Spinal cord (tissue), 10 donors: ENCODE results near the gene POC1B. TPM values are rescaled to one million over a fixed set of nuclear protein-coding genes. Genes with fewer than 3 reads are reported as not detected.

Source experiments
- DNase-seq, 6 donors: peaks; one replicate each; pipeline versions ENCODE4 v3.0.0 to v3.0.0-alpha.2; 2013 to 2015; ENCODE audit warnings: low spot score in 6 of 6, low read depth in 4 of 6
- H3K27ac ChIP-seq: one replicate; pipeline ENCODE4 v1.5.1; 2013; ENCODE audit warnings: low read depth, low read length, control low read depth
- H3K27me3 ChIP-seq: one replicate; pipeline ENCODE4 v1.6.1; 2013; ENCODE audit warnings: low read length; ENCODE audit not compliant: control insufficient read depth, insufficient read depth
- H3K36me3 ChIP-seq: one replicate; pipeline ENCODE4 v1.6.1; 2013; ENCODE audit warnings: low read length; ENCODE audit not compliant: control insufficient read depth, insufficient read depth
- H3K4me1 ChIP-seq: one replicate; pipeline ENCODE4 v1.6.1; 2013; ENCODE audit warnings: low read length; ENCODE audit not compliant: control insufficient read depth, insufficient read depth
- H3K4me3 ChIP-seq: one replicate; pipeline ENCODE4 v1.5.1; 2013; ENCODE audit warnings: low read depth, low read length, control low read depth
- H3K9me3 ChIP-seq: one replicate; pipeline ENCODE4 v1.6.1; 2013; ENCODE audit warnings: low read length; ENCODE audit not compliant: control insufficient read depth, insufficient read depth
- whole genome bisulfite sequencing: methylation state at CpG from one replicate; pipeline ENCODE4 v1.1.5; 2013; ENCODE audit warnings: missing lambda C conversion rate; ENCODE audit not compliant: insufficient coverage; 5-methylcytosine and 5-hydroxymethylcytosine counted together
- polyA plus RNA-seq, 2 donors: library from polyadenylated mRNA; unstranded; fragments of 120-200 nt; gene quantifications; one replicate each; pipeline ENCODE4 v1.2.1, GENCODE V29; 2013; ENCODE audit not compliant: insufficient read length in 2 of 2
- total RNA-seq, 2 donors: library from RNA; depleted of rRNA in 1 of 2; stranded (reverse); fragments of 120-200 nt in 1 of 2; fragments of >200 nt in 1 of 2; gene quantifications; one replicate each; pipeline versions ENCODE4 v1.2.3 to v1.2.4, GENCODE V29; 2013 to 2014
- donor health status: healthy.

The POC1B gene
- total and polyA plus RNA-seq, 4 donors, result 11.7 to 56.4 (median 21.5) TPM

DNA sequence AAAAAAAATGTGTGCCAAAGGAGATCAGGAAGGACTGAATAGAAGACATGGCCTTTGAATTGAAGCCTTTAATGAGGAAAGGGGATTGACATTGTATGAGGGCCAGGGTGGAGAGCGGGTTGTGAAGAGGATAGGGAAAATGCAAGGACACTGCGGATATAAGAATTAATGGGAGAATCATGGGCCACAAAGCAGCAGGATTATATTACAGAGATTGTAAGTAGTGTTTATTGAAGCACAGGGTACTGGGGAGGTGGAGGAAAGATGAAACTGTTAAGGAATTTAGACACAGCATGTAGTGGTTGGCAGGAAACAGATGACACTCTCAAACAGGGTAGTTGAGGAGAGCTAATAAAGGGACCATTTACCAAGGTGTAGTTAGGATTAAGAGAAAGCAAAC, 16.4 kb upstream of the POC1B start:
- Histone ChIP-seq H3K4me3 (no peak overlapping the region), H3K36me3 (no peaks in the 10 kb centered on the region), H3K27ac (no peak overlapping the region), H3K27me3 (no peaks in the 10 kb centered on the region), H3K4me1 (peaks cover 3% of the 10 kb centered on the region), H3K9me3 (no peaks in the 10 kb centered on the region)
- no peak for DNase-seq
- WGBS, result 89% methylated on average over 2 of the region's 2 CpGs

GRCh38 chr12:89540586-89540985, 14.7 kb upstream of the POC1B start:
- Histone ChIP-seq H3K9me3 (no peaks in the 10 kb centered on the region), H3K4me3 (no peak overlapping the region), H3K27me3 (no peaks in the 10 kb centered on the region), H3K36me3 (no peaks in the 10 kb centered on the region), H3K27ac (no peak overlapping the region), H3K4me1 (peaks cover 3% of the 10 kb centered on the region)
- 62% methylated on average over 2 of the region's 3 CpGs for WGBS
- DNase-seq, result no peak

- H3K9me3 ChIP-seq, result no peaks in the 10 kb centered on the region
- WGBS, result no CpG with 5 or more reads among the region's 5 CpGs
These were observed 13.8 kb upstream of the POC1B start for GRCh38 chr12:89539426-89540223.

GRCh38 chr12:89538897-89539296, 13.1 kb upstream of the POC1B start:
- WGBS, result 96% methylated on average over 2 of the region's 4 CpGs
- no peak for DNase-seq
- no peaks in the 10 kb centered on the region for H3K36me3 ChIP-seq
- no peak overlapping the region for H3K27ac ChIP-seq
- H3K9me3 ChIP-seq, result no peaks in the 10 kb centered on the region
- no peaks in the 10 kb centered on the region for H3K4me1 ChIP-seq
- no peak overlapping the region for H3K4me3 ChIP-seq
- no peaks in the 10 kb centered on the region for H3K27me3 ChIP-seq

More at GRCh38 chr12:89539426-89540223, 13.8 kb upstream of the POC1B start:
- H3K4me1 ChIP-seq, result no peaks in the 10 kb centered on the region
- no peaks in the 10 kb centered on the region for H3K27me3 ChIP-seq
- H3K36me3 ChIP-seq, result no peaks in the 10 kb centered on the region
- no peak for DNase-seq
- no peak overlapping the region for H3K27ac ChIP-seq
- H3K4me3 ChIP-seq, result no peak overlapping the region

GRCh38 chr12:89537389-89537788, 11.5 kb upstream of the POC1B start:
- Histone ChIP-seq H3K4me1 (no peaks in the 10 kb centered on the region), H3K4me3 (no peak overlapping the region), H3K27me3 (no peaks in the 10 kb centered on the region), H3K9me3 (no peaks in the 10 kb centered on the region), H3K27ac (no peak overlapping the region), H3K36me3 (no peaks in the 10 kb centered on the region)
- WGBS, result 100% methylated on average over 2 of the region's 3 CpGs
- no peak for DNase-seq

- Histone ChIP-seq H3K27me3 (no peaks in the 10 kb centered on the region), H3K4me3 (no peak overlapping the region), H3K27ac (no peak overlapping the region), H3K4me1 (peaks cover 1% of the 10 kb centered on the region), H3K9me3 (no peaks in the 10 kb centered on the region), H3K36me3 (no peaks in the 10 kb centered on the region)
- WGBS, result no CpG with 5 or more reads among the region's 1 CpG
- DNase-seq, result peak in 4 of 6 donors; percentile 31 to 89 (median 59)
These were observed 3.9 kb upstream of the POC1B start for GRCh38 chr12:89529738-89530137.

DNA sequence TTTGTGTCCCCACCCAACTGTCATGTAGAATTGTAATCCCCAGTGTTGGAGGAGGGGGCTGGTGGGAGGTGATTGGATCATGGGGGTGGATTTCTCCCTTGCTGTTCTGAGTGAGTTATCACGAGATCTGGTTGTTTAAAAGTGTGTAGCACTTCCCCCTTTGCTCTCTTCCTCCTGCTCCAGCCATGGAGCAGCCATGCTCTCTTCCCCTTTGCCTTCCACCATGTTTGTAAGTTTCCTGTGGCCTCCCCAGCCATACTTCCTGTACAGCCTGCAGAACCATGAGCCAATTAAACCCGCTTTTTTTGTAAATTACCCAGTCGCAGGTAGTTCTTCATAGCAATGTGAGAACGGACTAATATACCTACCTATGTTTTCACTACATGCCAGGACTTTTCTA, 2.6 kb upstream of the POC1B start:
- no peak overlapping the region for H3K27ac ChIP-seq
- H3K36me3 ChIP-seq, result peaks cover under 1% of the 10 kb centered on the region
- DNase-seq, result no peak
- H3K4me1 ChIP-seq, result peaks cover 14% of the 10 kb centered on the region
- no peaks in the 10 kb centered on the region for H3K9me3 ChIP-seq
- no peaks in the 10 kb centered on the region for H3K27me3 ChIP-seq
- no peak overlapping the region for H3K4me3 ChIP-seq
- WGBS, result no CpG with 5 or more reads among the region's 4 CpGs

GRCh38 chr12:89525305-89525823, 483 bp downstream of the POC1B start:
- DNase-seq, result peak in 3 of 6 donors; percentile 6 to 70 (median 29)
- Histone ChIP-seq H3K9me3 (no peaks in the 10 kb centered on the region), H3K4me1 (peaks cover 17% of the 10 kb centered on the region), H3K4me3 (peak overlapping the region; percentile 99), H3K27ac (peak overlapping the region; percentile 97), H3K36me3 (peaks cover 4% of the 10 kb centered on the region), H3K27me3 (no peaks in the 10 kb centered on the region)
- under 1% methylated on average over 53 of the region's 53 CpGs for WGBS

DNA sequence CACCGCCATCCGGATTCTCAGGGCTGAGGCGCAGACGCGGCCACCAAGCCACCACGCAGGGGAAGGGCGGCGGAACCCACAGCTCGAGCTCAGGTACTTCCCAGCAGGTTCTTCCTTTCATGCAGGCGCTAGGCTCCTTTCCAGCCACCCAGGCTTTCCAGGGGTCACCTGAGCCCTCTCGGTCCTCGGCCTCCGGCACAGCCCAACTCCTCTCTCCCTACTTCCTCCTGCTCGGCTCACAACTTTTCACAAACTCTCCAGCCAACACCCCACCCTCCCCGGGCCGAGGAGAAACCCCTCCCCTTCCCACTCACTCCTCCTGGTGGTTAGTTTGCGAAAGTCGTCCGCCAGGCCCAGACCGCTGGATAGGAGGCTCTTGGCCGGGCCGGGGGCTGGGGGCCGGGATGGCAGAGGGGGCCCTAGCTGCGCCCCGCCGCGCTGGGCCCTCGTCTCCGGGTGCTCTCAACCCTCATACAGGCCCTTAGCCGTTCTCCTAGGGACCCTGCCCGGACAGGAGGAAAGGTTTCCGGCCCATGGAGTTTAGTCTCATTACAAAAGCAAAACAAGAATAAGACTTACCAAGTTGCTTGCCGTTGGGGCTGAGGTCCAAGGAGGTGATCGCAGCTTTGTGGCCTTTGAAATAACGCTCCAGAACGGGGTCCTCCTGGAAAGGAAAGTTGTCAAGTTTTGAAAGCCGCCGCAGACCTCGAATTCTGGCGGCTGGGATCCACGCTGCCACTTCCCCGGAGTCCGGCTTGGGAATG, 1.1 kb downstream of the POC1B start, which contains the start of gene GALNT4:
Gene GALNT4 (minus strand): TSS at position 256 of the 764 bp plus-strand sequence. CDS start 247 bp downstream, at position 9.
- peaks cover 4% of the 10 kb centered on the region for H3K36me3 ChIP-seq
- H3K27me3 ChIP-seq, result no peaks in the 10 kb centered on the region
- H3K4me1 ChIP-seq, result peaks cover 17% of the 10 kb centered on the region
- H3K27ac ChIP-seq, result peak within 1 kb of the TSS; percentile 97
- peak; percentile 38 to 91 (median 71) for DNase-seq
- under 1% methylated on average over 39 of the region's 43 CpGs for WGBS
- H3K9me3 ChIP-seq, result no peaks in the 10 kb centered on the region
- peak within 1 kb of the TSS; percentile 99 for H3K4me3 ChIP-seq
